Measurements from ENCODE around the gene ALKBH3. TPM values are rescaled to one million over a fixed set of nuclear protein-coding genes. Genes with fewer than 3 reads are reported as not detected.

Gene ALKBH3
- total and polyA plus RNA-seq, 4 donors, result 7.8 to 17.2 (median 13.8) TPM

DNA sequence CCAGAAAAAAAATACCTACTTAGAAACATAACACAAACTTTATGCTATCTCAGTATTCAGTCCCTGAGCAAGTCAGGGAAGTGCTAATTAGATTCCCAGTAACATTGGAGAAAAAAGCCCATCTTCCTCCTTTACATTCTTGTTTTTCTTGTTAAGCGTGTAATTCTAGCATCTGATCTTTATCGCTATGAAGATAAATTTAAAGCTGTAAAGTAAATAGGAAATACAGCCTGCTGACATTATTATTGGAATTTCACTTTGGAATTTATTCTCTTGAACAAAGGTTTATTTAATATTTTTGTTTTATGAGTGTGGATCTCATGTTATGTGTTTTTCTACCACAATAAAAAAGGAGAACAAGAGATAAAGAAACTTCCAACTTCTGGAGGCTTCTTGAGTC, 13.9 kb downstream of the ALKBH3 start:
- WGBS, result 64% methylated on average over 2 of the region's 2 CpGs

More for the DNA sequence above, 13.9 kb downstream of the ALKBH3 start:
- peaks cover 0 to 3% (median 0%) of the 10 kb centered on the region in 4 donors for H3K4me1 ChIP-seq (ENCODE audit: control insufficient read depth in 4 of 4, insufficient read depth in 4 of 4, low read length in 3 of 4)
- no peak overlapping the region for H3K9ac ChIP-seq (ENCODE audit: low read depth in 1 of 2, low read length in 2 of 2)
- no peak for DNase-seq (ENCODE audit: low spot score)
- no peaks in the 10 kb centered on the region for H3K27me3 ChIP-seq (ENCODE audit: control insufficient read depth in 4 of 4, insufficient read depth in 4 of 4, low read length in 3 of 4)
- H3K36me3 ChIP-seq (ENCODE audit: control insufficient read depth in 4 of 4, insufficient read depth in 3 of 4, low read depth in 1 of 4, low read length in 3 of 4), result peaks cover 7 to 61% (median 42%) of the 10 kb centered on the region in 4 donors
- no peak overlapping the region for H3K27ac ChIP-seq (ENCODE audit: low read depth in 1 of 2, low read length in 2 of 2)
- TF ChIP-seq HNF4A (conservative IDR thresholded peaks at IDR 0.05) (no peak), FOXA1 (IDR thresholded peaks at IDR 0.05) (no peak), YY1 (IDR thresholded peaks at IDR 0.05) (no peak), GABPA (IDR thresholded peaks at IDR 0.05 in 1 of 2, conservative IDR thresholded peaks at IDR 0.05 in 1 of 2) (no peak), HNF4G (IDR thresholded peaks at IDR 0.05) (no peak), NR2F2 (IDR thresholded peaks at IDR 0.05) (no peak), EGR1 (IDR thresholded peaks at IDR 0.05; ENCODE audit: low read depth in 2 of 2) (no peak), TAF1 (conservative IDR thresholded peaks at IDR 0.05) (no peak), RXRA (IDR thresholded peaks at IDR 0.05) (no peak), FOXA2 (IDR thresholded peaks at IDR 0.05) (no peak), JUND (IDR thresholded peaks at IDR 0.05) (no peak), RAD21 (IDR thresholded peaks at IDR 0.05) (no peak), SP1 (IDR thresholded peaks at IDR 0.05) (no peak)
- TF ChIP-seq, protein P1, sequence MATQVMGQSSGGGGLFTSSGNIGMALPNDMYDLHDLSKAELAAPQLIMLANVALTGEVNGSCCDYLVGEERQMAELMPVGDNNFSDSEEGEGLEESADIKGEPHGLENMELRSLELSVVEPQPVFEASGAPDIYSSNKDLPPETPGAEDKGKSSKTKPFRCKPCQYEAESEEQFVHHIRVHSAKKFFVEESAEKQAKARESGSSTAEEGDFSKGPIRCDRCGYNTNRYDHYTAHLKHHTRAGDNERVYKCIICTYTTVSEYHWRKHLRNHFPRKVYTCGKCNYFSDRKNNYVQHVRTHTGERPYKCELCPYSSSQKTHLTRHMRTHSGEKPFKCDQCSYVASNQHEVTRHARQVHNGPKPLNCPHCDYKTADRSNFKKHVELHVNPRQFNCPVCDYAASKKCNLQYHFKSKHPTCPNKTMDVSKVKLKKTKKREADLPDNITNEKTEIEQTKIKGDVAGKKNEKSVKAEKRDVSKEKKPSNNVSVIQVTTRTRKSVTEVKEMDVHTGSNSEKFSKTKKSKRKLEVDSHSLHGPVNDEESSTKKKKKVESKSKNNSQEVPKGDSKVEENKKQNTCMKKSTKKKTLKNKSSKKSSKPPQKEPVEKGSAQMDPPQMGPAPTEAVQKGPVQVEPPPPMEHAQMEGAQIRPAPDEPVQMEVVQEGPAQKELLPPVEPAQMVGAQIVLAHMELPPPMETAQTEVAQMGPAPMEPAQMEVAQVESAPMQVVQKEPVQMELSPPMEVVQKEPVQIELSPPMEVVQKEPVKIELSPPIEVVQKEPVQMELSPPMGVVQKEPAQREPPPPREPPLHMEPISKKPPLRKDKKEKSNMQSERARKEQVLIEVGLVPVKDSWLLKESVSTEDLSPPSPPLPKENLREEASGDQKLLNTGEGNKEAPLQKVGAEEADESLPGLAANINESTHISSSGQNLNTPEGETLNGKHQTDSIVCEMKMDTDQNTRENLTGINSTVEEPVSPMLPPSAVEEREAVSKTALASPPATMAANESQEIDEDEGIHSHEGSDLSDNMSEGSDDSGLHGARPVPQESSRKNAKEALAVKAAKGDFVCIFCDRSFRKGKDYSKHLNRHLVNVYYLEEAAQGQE (IDR thresholded peaks at IDR 0.05), result no peak
- TF ChIP-seq, protein P2, sequence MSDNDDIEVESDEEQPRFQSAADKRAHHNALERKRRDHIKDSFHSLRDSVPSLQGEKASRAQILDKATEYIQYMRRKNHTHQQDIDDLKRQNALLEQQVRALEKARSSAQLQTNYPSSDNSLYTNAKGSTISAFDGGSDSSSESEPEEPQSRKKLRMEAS (IDR thresholded peaks at IDR 0.05), result no peak
- TF ChIP-seq, protein P3, sequence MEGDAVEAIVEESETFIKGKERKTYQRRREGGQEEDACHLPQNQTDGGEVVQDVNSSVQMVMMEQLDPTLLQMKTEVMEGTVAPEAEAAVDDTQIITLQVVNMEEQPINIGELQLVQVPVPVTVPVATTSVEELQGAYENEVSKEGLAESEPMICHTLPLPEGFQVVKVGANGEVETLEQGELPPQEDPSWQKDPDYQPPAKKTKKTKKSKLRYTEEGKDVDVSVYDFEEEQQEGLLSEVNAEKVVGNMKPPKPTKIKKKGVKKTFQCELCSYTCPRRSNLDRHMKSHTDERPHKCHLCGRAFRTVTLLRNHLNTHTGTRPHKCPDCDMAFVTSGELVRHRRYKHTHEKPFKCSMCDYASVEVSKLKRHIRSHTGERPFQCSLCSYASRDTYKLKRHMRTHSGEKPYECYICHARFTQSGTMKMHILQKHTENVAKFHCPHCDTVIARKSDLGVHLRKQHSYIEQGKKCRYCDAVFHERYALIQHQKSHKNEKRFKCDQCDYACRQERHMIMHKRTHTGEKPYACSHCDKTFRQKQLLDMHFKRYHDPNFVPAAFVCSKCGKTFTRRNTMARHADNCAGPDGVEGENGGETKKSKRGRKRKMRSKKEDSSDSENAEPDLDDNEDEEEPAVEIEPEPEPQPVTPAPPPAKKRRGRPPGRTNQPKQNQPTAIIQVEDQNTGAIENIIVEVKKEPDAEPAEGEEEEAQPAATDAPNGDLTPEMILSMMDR (IDR thresholded peaks at IDR 0.05; ENCODE audit: low read depth, low read length, missing input control), result no peak
- TF ChIP-seq, protein P4, sequence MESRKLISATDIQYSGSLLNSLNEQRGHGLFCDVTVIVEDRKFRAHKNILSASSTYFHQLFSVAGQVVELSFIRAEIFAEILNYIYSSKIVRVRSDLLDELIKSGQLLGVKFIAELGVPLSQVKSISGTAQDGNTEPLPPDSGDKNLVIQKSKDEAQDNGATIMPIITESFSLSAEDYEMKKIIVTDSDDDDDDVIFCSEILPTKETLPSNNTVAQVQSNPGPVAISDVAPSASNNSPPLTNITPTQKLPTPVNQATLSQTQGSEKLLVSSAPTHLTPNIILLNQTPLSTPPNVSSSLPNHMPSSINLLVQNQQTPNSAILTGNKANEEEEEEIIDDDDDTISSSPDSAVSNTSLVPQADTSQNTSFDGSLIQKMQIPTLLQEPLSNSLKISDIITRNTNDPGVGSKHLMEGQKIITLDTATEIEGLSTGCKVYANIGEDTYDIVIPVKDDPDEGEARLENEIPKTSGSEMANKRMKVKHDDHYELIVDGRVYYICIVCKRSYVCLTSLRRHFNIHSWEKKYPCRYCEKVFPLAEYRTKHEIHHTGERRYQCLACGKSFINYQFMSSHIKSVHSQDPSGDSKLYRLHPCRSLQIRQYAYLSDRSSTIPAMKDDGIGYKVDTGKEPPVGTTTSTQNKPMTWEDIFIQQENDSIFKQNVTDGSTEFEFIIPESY (IDR thresholded peaks at IDR 0.05), result no peak
- TF ChIP-seq, protein P5, sequence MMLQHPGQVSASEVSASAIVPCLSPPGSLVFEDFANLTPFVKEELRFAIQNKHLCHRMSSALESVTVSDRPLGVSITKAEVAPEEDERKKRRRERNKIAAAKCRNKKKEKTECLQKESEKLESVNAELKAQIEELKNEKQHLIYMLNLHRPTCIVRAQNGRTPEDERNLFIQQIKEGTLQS (IDR thresholded peaks at IDR 0.05), result no peak
- no peak overlapping the region for H3K4me3 ChIP-seq (ENCODE audit: low read depth in 1 of 3, low read length in 3 of 3)
- H3K9me3 ChIP-seq (ENCODE audit: control insufficient read depth in 4 of 4, low read length in 3 of 4), result no peaks in the 10 kb centered on the region
